Smooth muscle cell of the brain vasculature (primary cell): ENCODE data around the gene CACFD1.
"Not testable (repeated sequence)": the region's sequence is repeated elsewhere in the genome, so short reads cannot be mapped to it uniquely, and the experiment has no call there.

Source experiments
- DNase-seq: peaks from one replicate; pipeline ENCODE4 v3.0.0-alpha.2; 2012; ENCODE audit warnings: low read depth, low spot score

The CACFD1 gene

GRCh38 chr9:133439337-133439736 is 20.4 kb upstream of the CACFD1 start:
- DNase-seq: no peak

GRCh38 chr9:133440874-133441273 is 18.9 kb upstream of the CACFD1 start:
- DNase-seq: no peak

- no peak for DNase-seq
Measured at GRCh38 chr9:133441571-133441970, 18.2 kb upstream of the CACFD1 start.

- DNase-seq: no peak
Measured at GRCh38 chr9:133443248-133443647, 16.5 kb upstream of the CACFD1 start.

GRCh38 chr9:133443982-133444381 is 15.8 kb upstream of the CACFD1 start:
- DNase-seq: no peak

GRCh38 chr9:133445293-133445969 is 14.3 kb upstream of the CACFD1 start:
- DNase-seq: no peak

- no peak for DNase-seq
Measured at GRCh38 chr9:133448487-133448972, 11.2 kb upstream of the CACFD1 start.

- no peak for DNase-seq
Measured at GRCh38 chr9:133449760-133450159, 10.0 kb upstream of the CACFD1 start.

GRCh38 chr9:133451865-133452264 is 7.9 kb upstream of the CACFD1 start:
- DNase-seq: not testable (repeated sequence)

GRCh38 chr9:133452562-133452961 is 7.2 kb upstream of the CACFD1 start:
- DNase-seq: no peak

- no peak for DNase-seq
Measured at GRCh38 chr9:133453651-133454050, 6.1 kb upstream of the CACFD1 start.

GRCh38 chr9:133454325-133454724 is 5.5 kb upstream of the CACFD1 start:
- DNase-seq: no peak

GRCh38 chr9:133454943-133455673 is 4.7 kb upstream of the CACFD1 start:
- DNase-seq: no peak

GRCh38 chr9:133455936-133456335 is 3.8 kb upstream of the CACFD1 start:
- DNase-seq: no peak

- no peak for DNase-seq
Measured at GRCh38 chr9:133456409-133456808, 3.4 kb upstream of the CACFD1 start.

GRCh38 chr9:133457233-133457632 is 2.5 kb upstream of the CACFD1 start:
- DNase-seq: no peak

- no peak for DNase-seq
Measured at GRCh38 chr9:133457748-133458147, 2.0 kb upstream of the CACFD1 start.

- DNase-seq: no peak
Measured at GRCh38 chr9:133458643-133459312, 1.0 kb upstream of the CACFD1 start.

- no peak for DNase-seq
Measured at GRCh38 chr9:133460405-133461175, 812 bp downstream of the CACFD1 start.

GRCh38 chr9:133461975-133462374 is 2.2 kb downstream of the CACFD1 start:
- DNase-seq: no peak

GRCh38 chr9:133463234-133463863 is 3.6 kb downstream of the CACFD1 start:
- no peak for DNase-seq
